IMR-90 (cell line): ENCODE results near the gene OSTN. TPM values are rescaled to one million over a fixed set of nuclear protein-coding genes. Genes with fewer than 3 reads are reported as not detected.

Experiments used
- ATAC-seq: fragments of 200-7000 bp; cut with Tn5 transposase; 2 replicates; pipeline ENCODE4 v1.9.1; 2020; ENCODE audit warnings: low read depth, mild to moderate bottlenecking, moderate library complexity
- BruUV-seq: library from RNA; stranded (reverse); fragments of 400-500 nt; replicated peaks from 2 replicates; lab custom pipeline; 2021; lab: Mats Ljungman, UMichigan
- CTCF ChIA-PET: fragments of 300-600 bp; formaldehyde crosslinking; extraction: SDS; loops from one replicate; lab custom pipeline; 2021; ENCODE audit warnings: antibody characterized with exemption; lab: Yijun Ruan, JAX
- POLR2A ChIA-PET: fragments of 300-600 bp; sonication (Branson Sonifier 250); formaldehyde crosslinking; loops from one replicate; lab custom pipeline; 2022; ENCODE audit warnings: antibody characterized with exemption; ENCODE audit not compliant: unreplicated experiment; lab: Charles Lee
- DNase-seq: peaks from one replicate; pipeline ENCODE4 v3.0.0; 2013
- H2AFZ ChIP-seq: replicated peaks from 2 replicates; pipeline ENCODE3; 2013; ENCODE audit warnings: low read length, mild to moderate bottlenecking; ENCODE audit not compliant: poor library complexity
- H2AK5ac ChIP-seq: 2 replicates; pipeline ENCODE4 v1.6.1; 2013; ENCODE audit warnings: low read depth, low read length, inconsistent platforms
- H2AK9ac ChIP-seq: replicated peaks from 2 replicates; pipeline ENCODE3; 2013; ENCODE audit warnings: mild to moderate bottlenecking, low read depth, low read length, moderate library complexity; ENCODE audit not compliant: poor library complexity
- H2BK120ac ChIP-seq: 2 replicates; pipeline ENCODE4 v1.6.1; 2013; ENCODE audit warnings: low read depth, low read length, inconsistent platforms
- H2BK15ac ChIP-seq: 3 replicates; pipeline ENCODE4 v1.6.1; 2013; ENCODE audit warnings: low read depth, low read length, inconsistent platforms
- H2BK20ac ChIP-seq: 2 replicates; pipeline ENCODE4 v1.6.1; 2013; ENCODE audit warnings: low read depth, mild to moderate bottlenecking, inconsistent platforms, low read length, moderate library complexity
- H2BK5ac ChIP-seq: 2 replicates; pipeline ENCODE4 v1.6.1; 2013; ENCODE audit warnings: mild to moderate bottlenecking, low read depth, low read length, inconsistent platforms; ENCODE audit not compliant: poor library complexity, severe bottlenecking
- H3K14ac ChIP-seq: replicated peaks from 2 replicates; pipeline ENCODE4 v1.6.1; 2013; ENCODE audit warnings: low read depth, low read length, inconsistent platforms
- H3K18ac ChIP-seq: 2 replicates; pipeline ENCODE4 v1.6.1; 2013; ENCODE audit warnings: low read depth, low read length, control low read depth
- H3K23ac ChIP-seq: 2 replicates; pipeline ENCODE4 v1.6.1; 2013; ENCODE audit warnings: low read depth, low read length, inconsistent platforms
- H3K27ac ChIP-seq: 2 replicates; pipeline ENCODE4 v1.5.1; 2013; ENCODE audit warnings: mild to moderate bottlenecking, control low read depth, low read length; ENCODE audit not compliant: insufficient read depth
- H3K27me3 ChIP-seq: 2 replicates; pipeline ENCODE4 v1.6.1; 2013; ENCODE audit warnings: low read length; ENCODE audit not compliant: control insufficient read depth, insufficient read depth
- H3K36me3 ChIP-seq: 2 replicates; pipeline ENCODE4 v1.6.1; 2013; ENCODE audit warnings: low read length, mixed read lengths; ENCODE audit not compliant: control insufficient read depth, insufficient read depth
- H3K4ac ChIP-seq: 2 replicates; pipeline ENCODE4 v1.6.1; 2013; ENCODE audit warnings: low read depth, low read length, inconsistent platforms
- H3K4me1 ChIP-seq: 2 replicates; pipeline ENCODE4 v1.6.1; 2013; ENCODE audit warnings: low read length, mixed read lengths; ENCODE audit not compliant: control insufficient read depth, insufficient read depth
- H3K4me2 ChIP-seq: 2 replicates; pipeline ENCODE4 v1.6.1; 2013; ENCODE audit warnings: low read depth, mild to moderate bottlenecking, control low read depth, low read length, moderate library complexity
- H3K4me3 ChIP-seq: 2 replicates; pipeline ENCODE4 v1.5.1; 2013; ENCODE audit warnings: low read depth, mild to moderate bottlenecking, control low read depth, low read length, moderate library complexity; ENCODE audit not compliant: insufficient read depth
- H3K56ac ChIP-seq: 2 replicates; pipeline ENCODE4 v1.6.1; 2013; ENCODE audit warnings: low read length, inconsistent platforms; ENCODE audit not compliant: insufficient read depth; ENCODE audit errors: extremely low read depth
- H3K79me1 ChIP-seq, 2 experiments: 2 replicates each; pipeline ENCODE4 v1.6.1; 2013; ENCODE audit warnings: low read length in 2 of 2, inconsistent platforms in 1 of 2, low read depth in 1 of 2
- H3K9ac ChIP-seq: 2 replicates; pipeline ENCODE4 v1.6.1; 2013; ENCODE audit warnings: low read depth, low read length, control low read depth
- H3K9me1 ChIP-seq: 2 replicates; pipeline ENCODE4 v1.6.1; 2013; ENCODE audit warnings: low read length, inconsistent platforms; ENCODE audit not compliant: insufficient read depth
- H3K9me3 ChIP-seq: 2 replicates; pipeline ENCODE4 v1.6.1; 2013; ENCODE audit warnings: low read length; ENCODE audit not compliant: control insufficient read depth, insufficient read depth
- H4K20me1 ChIP-seq: 2 replicates; pipeline ENCODE4 v1.6.1; 2013; ENCODE audit warnings: low read length, inconsistent platforms; ENCODE audit not compliant: insufficient read depth
- H4K5ac ChIP-seq: 2 replicates; pipeline ENCODE4 v1.6.1; 2013; ENCODE audit warnings: mild to moderate bottlenecking, low read depth, low read length, control low read depth
- H4K8ac ChIP-seq, 2 experiments: 2 replicates each; pipeline ENCODE4 v1.6.1; 2013; ENCODE audit warnings: low read depth in 2 of 2, low read length in 2 of 2, control low read depth in 1 of 2, inconsistent platforms in 1 of 2
- H4K91ac ChIP-seq: 2 replicates; pipeline ENCODE4 v1.6.1; 2013; ENCODE audit warnings: low read depth, low read length, inconsistent platforms; ENCODE audit not compliant: insufficient read depth
- BHLHE40 ChIP-seq: fragments of 150-350 bp; IDR thresholded peaks from 2 replicates; pipeline ENCODE4 v1.6.1; 2016; ENCODE audit warnings: mild to moderate bottlenecking, low read depth, low read length
- CEBPB ChIP-seq: IDR thresholded peaks from 2 replicates; pipeline ENCODE4 v1.6.1; 2012; ENCODE audit warnings: low read depth, low read length, improper control_type of control experiment
- CHD1 ChIP-seq: IDR thresholded peaks from 2 replicates; pipeline ENCODE4 v1.6.1; 2012; ENCODE audit warnings: low read depth, low read length, improper control_type of control experiment
- FOS ChIP-seq: fragments of 150-350 bp; IDR thresholded peaks from 2 replicates; pipeline ENCODE4 v1.6.1; 2016; ENCODE audit warnings: low read depth, low read length
- MAFK ChIP-seq: IDR thresholded peaks from 2 replicates; pipeline ENCODE4 v1.6.1; 2012; ENCODE audit warnings: low read depth, low read length, improper control_type of control experiment
- MAZ ChIP-seq: IDR thresholded peaks from 2 replicates; pipeline ENCODE4 v1.6.1; 2012; ENCODE audit warnings: low read depth, mild to moderate bottlenecking, low read length, improper control_type of control experiment, moderate library complexity, borderline replicate concordance
- MXI1 ChIP-seq: IDR thresholded peaks from 2 replicates; pipeline ENCODE4 v1.6.1; 2012; ENCODE audit warnings: low read depth, mild to moderate bottlenecking, low read length, moderate library complexity, borderline replicate concordance
- NFE2L2 ChIP-seq: fragments of 150-350 bp; IDR thresholded peaks from 2 replicates; pipeline ENCODE4 v1.6.1; 2016; ENCODE audit warnings: low read depth, mild to moderate bottlenecking, low read length
- POLR2A ChIP-seq: IDR thresholded peaks from 2 replicates; pipeline ENCODE4 v1.6.1; 2012; ENCODE audit warnings: mild to moderate bottlenecking, low read depth, low read length
- RAD21 ChIP-seq: IDR thresholded peaks from 2 replicates; pipeline ENCODE4 v1.6.1; 2012; ENCODE audit warnings: low read length, improper control_type of control experiment
- RCOR1 ChIP-seq: IDR thresholded peaks from 2 replicates; pipeline ENCODE4 v1.6.1; 2012; ENCODE audit warnings: mild to moderate bottlenecking, low read length, improper control_type of control experiment; ENCODE audit not compliant: insufficient replicate concordance
- RFX5 ChIP-seq: IDR thresholded peaks from 2 replicates; pipeline ENCODE4 v1.8.0; 2012; ENCODE audit warnings: low read depth, mild to moderate bottlenecking, low read length, moderate library complexity
- SMC3 ChIP-seq: fragments of 150-350 bp; IDR thresholded peaks from 2 replicates; pipeline ENCODE4 v1.6.1; 2016; ENCODE audit warnings: low read depth, mild to moderate bottlenecking, antibody characterized with exemption, low read length, moderate library complexity
- WGBS, 2 experiments: methylation state at CpG; one replicate each; pipeline versions ENCODE4 v1.1.5 to v1.1.7; 2013; ENCODE audit warnings: missing lambda C conversion rate in 2 of 2; ENCODE audit not compliant: insufficient read length in 1 of 2; ENCODE audit errors: extremely low coverage in 2 of 2; 5-methylcytosine and 5-hydroxymethylcytosine counted together
- dilution Hi-C: fragments of 300-500 bp; cut with HindIII; formaldehyde crosslinking; loops from one replicate; pipeline ENCODE4 v1.14.3; 2018; ENCODE audit warnings: low sequenced_read_pairs; ENCODE audit not compliant: unreplicated experiment
- in situ Hi-C: fragments of 300-500 bp; cut with MboI; formaldehyde crosslinking; loops from 3 replicates; pipeline ENCODE4 v1.14.3; 2019; ENCODE audit warnings: low sequenced_read_pairs, inconsistent platforms, mixed read lengths
- intact Hi-C: fragments of 100-400 bp; cut with micrococcal nuclease; formaldehyde crosslinking; loops from 2 replicates; pipeline ENCODE4 v1.10.0; 2022
- polyA plus RNA-seq, 3 experiments: library from polyadenylated mRNA; depleted of rRNA; stranded (reverse); fragments of >200 nt; gene quantifications; 2 replicates each; pipeline ENCODE4 v1.2.3, GENCODE V29; 2012; ENCODE audit warnings: low replicate concordance in 1 of 3
- total RNA-seq: library from RNA; depleted of rRNA; stranded (reverse); fragments of >200 nt; gene quantifications from 2 replicates; pipeline ENCODE4 v1.2.3, GENCODE V29; 2012
- TF ChIP-seq, protein P1 (sequence below): fragments of 150-350 bp; IDR thresholded peaks from 2 replicates; pipeline ENCODE4 v1.6.1; 2017; ENCODE audit warnings: mild to moderate bottlenecking, antibody characterized with exemption, low read length, low read depth
- TF ChIP-seq, protein P2 (sequence below): conservative IDR thresholded peaks from 2 replicates; pipeline ENCODE4 v1.5.1; 2012; ENCODE audit warnings: mild to moderate bottlenecking, low read depth, low read length, improper control_type of control experiment
- TF ChIP-seq, protein P3 (sequence below): fragments of 150-350 bp; IDR thresholded peaks from 2 replicates; pipeline ENCODE4 v1.6.1; 2016; ENCODE audit warnings: low read depth, mild to moderate bottlenecking, low read length, moderate library complexity, borderline replicate concordance

Gene OSTN
- total and polyA plus RNA-seq, 2 of the 4 experiments (the other 2 are of a cell fraction), result not detected

GRCh38 chr3:191280111-191280510 is 81.1 kb downstream of the OSTN start:
- H2BK20ac ChIP-seq, result no peak overlapping the region
- H4K20me1 ChIP-seq, result no peaks in the 10 kb centered on the region
- no peak overlapping the region for H2AK5ac ChIP-seq
- H3K36me3 ChIP-seq, result no peaks in the 10 kb centered on the region
- no peak overlapping the region for H3K4ac ChIP-seq
- no peak overlapping the region for H3K27ac ChIP-seq
- ChIA-PET CTCF (no interaction called here), POLR2A (no interaction called here)
- no peak for TF ChIP-seq RCOR1
- TF ChIP-seq MAFK, result no peak
- no peak for TF ChIP-seq MAZ
- TF ChIP-seq RAD21, result no peak
- TF ChIP-seq, protein P1, sequence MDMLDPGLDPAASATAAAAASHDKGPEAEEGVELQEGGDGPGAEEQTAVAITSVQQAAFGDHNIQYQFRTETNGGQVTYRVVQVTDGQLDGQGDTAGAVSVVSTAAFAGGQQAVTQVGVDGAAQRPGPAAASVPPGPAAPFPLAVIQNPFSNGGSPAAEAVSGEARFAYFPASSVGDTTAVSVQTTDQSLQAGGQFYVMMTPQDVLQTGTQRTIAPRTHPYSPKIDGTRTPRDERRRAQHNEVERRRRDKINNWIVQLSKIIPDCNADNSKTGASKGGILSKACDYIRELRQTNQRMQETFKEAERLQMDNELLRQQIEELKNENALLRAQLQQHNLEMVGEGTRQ, result no peak
- TF ChIP-seq BHLHE40, result no peak
- TF ChIP-seq CHD1, result no peak
- TF ChIP-seq, protein P2, sequence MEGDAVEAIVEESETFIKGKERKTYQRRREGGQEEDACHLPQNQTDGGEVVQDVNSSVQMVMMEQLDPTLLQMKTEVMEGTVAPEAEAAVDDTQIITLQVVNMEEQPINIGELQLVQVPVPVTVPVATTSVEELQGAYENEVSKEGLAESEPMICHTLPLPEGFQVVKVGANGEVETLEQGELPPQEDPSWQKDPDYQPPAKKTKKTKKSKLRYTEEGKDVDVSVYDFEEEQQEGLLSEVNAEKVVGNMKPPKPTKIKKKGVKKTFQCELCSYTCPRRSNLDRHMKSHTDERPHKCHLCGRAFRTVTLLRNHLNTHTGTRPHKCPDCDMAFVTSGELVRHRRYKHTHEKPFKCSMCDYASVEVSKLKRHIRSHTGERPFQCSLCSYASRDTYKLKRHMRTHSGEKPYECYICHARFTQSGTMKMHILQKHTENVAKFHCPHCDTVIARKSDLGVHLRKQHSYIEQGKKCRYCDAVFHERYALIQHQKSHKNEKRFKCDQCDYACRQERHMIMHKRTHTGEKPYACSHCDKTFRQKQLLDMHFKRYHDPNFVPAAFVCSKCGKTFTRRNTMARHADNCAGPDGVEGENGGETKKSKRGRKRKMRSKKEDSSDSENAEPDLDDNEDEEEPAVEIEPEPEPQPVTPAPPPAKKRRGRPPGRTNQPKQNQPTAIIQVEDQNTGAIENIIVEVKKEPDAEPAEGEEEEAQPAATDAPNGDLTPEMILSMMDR, result no peak
- TF ChIP-seq SMC3, result no peak
- TF ChIP-seq, protein P3, sequence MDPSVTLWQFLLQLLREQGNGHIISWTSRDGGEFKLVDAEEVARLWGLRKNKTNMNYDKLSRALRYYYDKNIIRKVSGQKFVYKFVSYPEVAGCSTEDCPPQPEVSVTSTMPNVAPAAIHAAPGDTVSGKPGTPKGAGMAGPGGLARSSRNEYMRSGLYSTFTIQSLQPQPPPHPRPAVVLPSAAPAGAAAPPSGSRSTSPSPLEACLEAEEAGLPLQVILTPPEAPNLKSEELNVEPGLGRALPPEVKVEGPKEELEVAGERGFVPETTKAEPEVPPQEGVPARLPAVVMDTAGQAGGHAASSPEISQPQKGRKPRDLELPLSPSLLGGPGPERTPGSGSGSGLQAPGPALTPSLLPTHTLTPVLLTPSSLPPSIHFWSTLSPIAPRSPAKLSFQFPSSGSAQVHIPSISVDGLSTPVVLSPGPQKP, result no peak
- TF ChIP-seq FOS, result no peak
- TF ChIP-seq POLR2A, result no peak
- no peak for TF ChIP-seq RFX5
- no peak for TF ChIP-seq CEBPB
- TF ChIP-seq MXI1, result no peak
- no peak for TF ChIP-seq NFE2L2
- no peak overlapping the region for H3K14ac ChIP-seq
- H4K91ac ChIP-seq, result no peak overlapping the region
- no peaks in the 10 kb centered on the region for H3K27me3 ChIP-seq
- no peak overlapping the region for H3K4me3 ChIP-seq
- H3K9me1 ChIP-seq, result no peaks in the 10 kb centered on the region
- in situ Hi-C loops (no loop called here), intact Hi-C loops (no loop called here), dilution Hi-C loops (no loop called here)
- no peak overlapping the region for H4K5ac ChIP-seq
- no peak overlapping the region for H3K4me2 ChIP-seq
- no peak overlapping the region for H2BK120ac ChIP-seq
- DNase-seq (no peak), ATAC-seq (no peak)
- no peak overlapping the region for H2BK5ac ChIP-seq
- no peak overlapping the region for H2AFZ ChIP-seq
- BruUV-seq, result no TSS peak
- H3K79me1 ChIP-seq, result no peaks in the 10 kb centered on the region
- H3K18ac ChIP-seq, result no peak overlapping the region
- H2AK9ac ChIP-seq, result no peak overlapping the region
- no peak overlapping the region for H3K23ac ChIP-seq
- no peak overlapping the region for H4K8ac ChIP-seq
- H2BK15ac ChIP-seq, result no peak overlapping the region
- 20% methylated on average over 1 of the region's 1 CpG; no CpG with 5 or more reads in 1 of the 2 experiments for WGBS, 2 experiments
- no peak overlapping the region for H3K56ac ChIP-seq
- no peaks in the 10 kb centered on the region for H3K9me3 ChIP-seq
- no peaks in the 10 kb centered on the region for H3K4me1 ChIP-seq
- H3K9ac ChIP-seq, result no peak overlapping the region
